ENCODE data around the gene ZNF292.

DNA sequence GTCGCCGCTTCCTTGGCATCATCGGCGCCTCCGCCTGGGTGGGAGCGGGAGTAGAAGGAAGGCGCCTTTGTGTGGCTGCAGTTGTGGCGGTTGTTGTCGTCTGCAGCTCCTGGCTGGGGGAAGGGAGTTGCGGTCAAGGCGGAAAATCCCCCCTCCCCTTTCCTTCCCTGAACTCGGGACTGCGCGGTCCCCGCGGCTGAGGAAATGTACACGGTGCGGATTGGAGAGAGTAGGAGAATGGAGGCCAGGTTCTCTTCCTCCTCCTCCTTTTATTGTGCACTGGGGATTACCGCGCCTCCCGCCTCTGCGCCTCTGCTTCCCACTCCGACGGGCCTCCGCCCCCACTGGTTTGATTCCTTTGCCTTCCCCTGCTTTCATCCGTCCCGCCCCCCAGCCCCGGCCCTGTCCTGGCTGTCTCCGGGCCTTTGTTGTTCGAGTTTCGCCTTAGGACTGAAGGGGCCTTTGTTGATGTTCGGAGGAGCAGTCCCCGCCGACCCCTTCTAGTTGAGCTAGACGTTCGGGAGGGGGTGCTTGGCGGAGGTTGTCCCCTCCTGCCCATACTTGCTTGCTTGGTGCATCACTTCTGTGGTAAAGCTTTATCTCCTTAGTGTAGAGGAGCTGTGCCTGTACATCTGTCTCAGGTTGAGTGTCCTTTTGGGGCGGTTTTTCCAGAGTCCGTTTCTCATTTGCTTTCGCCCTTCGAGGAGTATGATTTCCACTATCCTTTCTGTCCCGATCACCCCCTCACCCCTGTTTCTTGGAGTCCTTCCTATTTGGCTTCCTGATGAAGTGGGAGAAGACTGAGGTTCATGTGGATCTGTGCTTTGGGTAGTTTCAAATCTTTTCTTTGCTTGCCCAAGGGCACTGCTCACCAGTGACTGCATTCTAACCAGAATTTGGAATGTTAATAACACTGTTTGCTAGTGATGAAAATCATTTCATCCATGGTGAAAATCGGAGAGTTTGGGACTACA lies 764 bp downstream of the ZNF292 start:
- TF ChIP-seq ARNT (IDR thresholded peaks at IDR 0.05) (no peak), SP1 (IDR thresholded peaks at IDR 0.05) (no peak), FOXA1 (IDR thresholded peaks at IDR 0.05) (no peak)

Data from HEK293T (cell line).